ENCODE measurements around the gene PPP6R2.

Gene PPP6R2

GRCh38 chr22:50436015-50436830 lies 93.1 kb downstream of the PPP6R2 start:
- DNase-seq, result no peak

- DNase-seq, result no peak
These were observed 93.8 kb downstream of the PPP6R2 start for GRCh38 chr22:50436841-50437341.

- DNase-seq, result no peak
These were observed 94.6 kb downstream of the PPP6R2 start for GRCh38 chr22:50437511-50438304.

GRCh38 chr22:50438305-50439275 lies 95.5 kb downstream of the PPP6R2 start:
- DNase-seq, result no peak

- DNase-seq, result no peak
These were observed 96.3 kb downstream of the PPP6R2 start for GRCh38 chr22:50439314-50439870.

- no peak for DNase-seq
These were observed 96.8 kb downstream of the PPP6R2 start for GRCh38 chr22:50439871-50440331.

GRCh38 chr22:50440544-50441249 lies 97.6 kb downstream of the PPP6R2 start:
- no peak for DNase-seq

GRCh38 chr22:50441428-50441993 lies 98.4 kb downstream of the PPP6R2 start:
- DNase-seq, result no peak

GRCh38 chr22:50443197-50443596 lies 100.1 kb downstream of the PPP6R2 start:
- DNase-seq, result no peak

GRCh38 chr22:50443801-50444625 lies 100.9 kb downstream of the PPP6R2 start:
- DNase-seq, result no peak

GRCh38 chr22:50444663-50445062 lies 101.5 kb downstream of the PPP6R2 start:
- no peak for DNase-seq

- DNase-seq, result no peak
These were observed 102.1 kb downstream of the PPP6R2 start for GRCh38 chr22:50445071-50445879.

GRCh38 chr22:50445880-50446707 lies 103.0 kb downstream of the PPP6R2 start:
- DNase-seq, result no peak

GRCh38 chr22:50446708-50447575 lies 103.8 kb downstream of the PPP6R2 start:
- no peak for DNase-seq

GRCh38 chr22:50447576-50448551 lies 104.7 kb downstream of the PPP6R2 start:
- no peak for DNase-seq

GRCh38 chr22:50452649-50453048 lies 109.5 kb downstream of the PPP6R2 start:
- DNase-seq, result no peak

Data from KG1 (cell line).